Skeletal muscle tissue (tissue), 4 donors: Measurements from ENCODE around the gene CYP2A13. TPM values are rescaled to one million over a fixed set of nuclear protein-coding genes. Genes with fewer than 3 reads are reported as not detected.
"Not testable (repeated sequence)": the region's sequence is repeated elsewhere in the genome, so short reads cannot be mapped to it uniquely, and the experiment has no call there.

Experiments
- H3K27ac ChIP-seq: one replicate; pipeline ENCODE4 v1.7.0; 2013; ENCODE audit warnings: mild to moderate bottlenecking, low read depth, low read length, inconsistent platforms
- H3K27me3 ChIP-seq, 3 donors: one replicate each; pipeline ENCODE4 v1.7.0; 2013; ENCODE audit warnings: low read length in 3 of 3; ENCODE audit not compliant: control insufficient read depth in 3 of 3, insufficient read depth in 3 of 3
- H3K36me3 ChIP-seq, 3 donors: one replicate each; pipeline ENCODE4 v1.7.0; 2013; ENCODE audit warnings: low read length in 3 of 3; ENCODE audit not compliant: control insufficient read depth in 3 of 3, insufficient read depth in 3 of 3
- H3K4me1 ChIP-seq, 3 donors: one replicate each; pipeline ENCODE4 v1.7.0; 2013; ENCODE audit warnings: low read length in 3 of 3, mild to moderate bottlenecking in 3 of 3; ENCODE audit not compliant: control insufficient read depth in 3 of 3, insufficient read depth in 3 of 3
- H3K4me3 ChIP-seq, 3 donors: one replicate each; pipeline ENCODE4 v1.7.0; 2013; ENCODE audit warnings: low read length in 3 of 3
- H3K9ac ChIP-seq, 3 donors: one replicate each; pipeline ENCODE4 v1.7.0; 2013; ENCODE audit warnings: low read length in 3 of 3, mild to moderate bottlenecking in 3 of 3, moderate library complexity in 2 of 3, low read depth in 1 of 3
- H3K9me3 ChIP-seq, 3 donors: one replicate each; pipeline ENCODE4 v1.7.0; 2013; ENCODE audit warnings: low read length in 3 of 3; ENCODE audit not compliant: control insufficient read depth in 3 of 3
- total RNA-seq: library from RNA; depleted of rRNA; stranded (reverse); fragments of >200 nt; gene quantifications from one replicate; pipeline ENCODE4 v1.2.3, GENCODE V29; 2014
- donor health status: Osteomylitis.

The CYP2A13 gene
- total RNA-seq, 1 donor from 2014 or later = not detected

DNA sequence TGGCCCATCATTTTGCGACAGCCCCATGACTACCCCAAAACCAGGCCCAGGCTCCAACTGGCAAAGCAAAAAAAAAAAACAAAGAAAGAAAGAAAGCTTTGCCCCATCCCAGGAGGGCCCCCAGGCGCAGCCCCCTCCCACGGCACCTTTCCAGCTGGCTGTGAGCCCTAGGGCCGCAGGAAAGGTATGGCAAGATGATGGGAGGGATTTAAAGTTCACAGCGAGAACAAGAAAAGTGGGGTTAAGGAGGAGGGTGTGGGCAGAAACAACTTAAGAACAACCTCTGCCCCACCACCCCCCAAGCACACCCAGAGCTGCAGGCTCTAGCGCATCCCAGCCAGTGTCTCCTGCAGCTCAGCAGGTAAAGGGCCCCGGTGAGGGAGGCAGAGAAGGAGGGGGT is 25.9 kb downstream of the CYP2A13 start, which contains the start of gene CYP2F1:
CYP2F1 (plus strand) TSS at position 301 of the 400 bp plus-strand sequence. CDS start 1,757 bp downstream, outside the sequence.
- Histone ChIP-seq H3K36me3 (no peaks in the 10 kb centered on the region), H3K27ac (no peak within 1 kb of the TSS), H3K4me1 (no peaks in the 10 kb centered on the region), H3K4me3 (no peak within 1 kb of the TSS), H3K9me3 (no peaks in the 10 kb centered on the region), H3K27me3 (peaks cover 3 to 20% (median 17%) of the 10 kb centered on the region in 3 donors), H3K9ac (no peak within 1 kb of the TSS)

DNA sequence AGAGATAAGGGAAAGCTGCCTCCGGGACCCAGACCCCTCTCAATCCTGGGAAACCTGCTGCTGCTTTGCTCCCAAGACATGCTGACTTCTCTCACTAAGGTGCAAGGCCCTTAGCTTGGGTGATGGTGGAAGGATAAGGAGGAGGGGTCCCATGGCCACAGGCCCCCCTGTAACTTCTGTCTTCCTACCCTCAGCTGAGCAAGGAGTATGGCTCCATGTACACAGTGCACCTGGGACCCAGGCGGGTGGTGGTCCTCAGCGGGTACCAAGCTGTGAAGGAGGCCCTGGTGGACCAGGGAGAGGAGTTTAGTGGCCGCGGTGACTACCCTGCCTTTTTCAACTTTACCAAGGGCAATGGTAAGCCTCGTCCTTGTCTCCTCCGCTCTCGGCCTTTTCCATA is 28.0 kb downstream of the CYP2A13 start:
- Histone ChIP-seq H3K4me3 (no peak overlapping the region), H3K4me1 (no peaks in the 10 kb centered on the region), H3K9me3 (peaks cover 0 to 2% (median 0%) of the 10 kb centered on the region in 3 donors), H3K27me3 (peaks cover under 1 to 20% (median 17%) of the 10 kb centered on the region in 3 donors), H3K9ac (no peak overlapping the region), H3K36me3 (no peaks in the 10 kb centered on the region), H3K27ac (no peak overlapping the region)

GRCh38 chr19:41120929-41121911 is 33.0 kb downstream of the CYP2A13 start:
- H3K4me3 ChIP-seq, H3K9ac ChIP-seq, H3K27ac ChIP-seq, H3K4me1 ChIP-seq, H3K9me3 ChIP-seq, H3K36me3 ChIP-seq: not testable (repeated sequence)
- peaks cover 0 to 14% (median 8%) of the 10 kb centered on the region in 3 donors for H3K27me3 ChIP-seq

DNA sequence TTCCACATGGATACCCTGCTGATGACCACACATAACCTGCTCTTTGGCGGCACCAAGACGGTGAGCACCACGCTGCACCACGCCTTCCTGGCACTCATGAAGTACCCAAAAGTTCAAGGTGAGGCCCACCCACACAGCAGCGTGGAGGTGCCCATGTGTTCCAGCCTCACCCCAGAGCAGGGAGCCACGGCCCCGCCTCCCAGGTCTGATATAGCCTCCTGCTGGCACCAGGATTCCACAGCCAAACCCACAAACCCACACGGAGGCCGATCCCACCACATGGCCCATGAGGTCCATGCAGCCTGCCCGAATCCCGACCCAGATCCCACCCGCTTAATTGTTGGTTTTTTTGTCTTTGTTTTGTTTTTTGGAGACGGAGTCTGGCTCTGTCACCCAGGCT is 34.6 kb downstream of the CYP2A13 start:
- H3K27ac ChIP-seq, H3K4me3 ChIP-seq, H3K9ac ChIP-seq, H3K4me1 ChIP-seq, H3K9me3 ChIP-seq, H3K36me3 ChIP-seq, H3K27me3 ChIP-seq: not testable (repeated sequence)

GRCh38 chr19:41123716-41124294 is 35.6 kb downstream of the CYP2A13 start:
- Histone ChIP-seq H3K9ac (no peak overlapping the region), H3K4me3 (no peak overlapping the region), H3K4me1 (peaks cover 0 to 3% (median 2%) of the 10 kb centered on the region in 3 donors), H3K27ac (no peak overlapping the region), H3K27me3 (peaks cover 0 to 6% (median 5%) of the 10 kb centered on the region in 3 donors), H3K36me3 (no peaks in the 10 kb centered on the region), H3K9me3 (peaks cover 0 to 2% (median 0%) of the 10 kb centered on the region in 3 donors)

GRCh38 chr19:41126765-41127203 is 38.5 kb downstream of the CYP2A13 start:
- not testable (repeated sequence) for H3K4me3 ChIP-seq, H3K27ac ChIP-seq, H3K4me1 ChIP-seq, H3K9ac ChIP-seq, H3K9me3 ChIP-seq, H3K27me3 ChIP-seq, H3K36me3 ChIP-seq

DNA sequence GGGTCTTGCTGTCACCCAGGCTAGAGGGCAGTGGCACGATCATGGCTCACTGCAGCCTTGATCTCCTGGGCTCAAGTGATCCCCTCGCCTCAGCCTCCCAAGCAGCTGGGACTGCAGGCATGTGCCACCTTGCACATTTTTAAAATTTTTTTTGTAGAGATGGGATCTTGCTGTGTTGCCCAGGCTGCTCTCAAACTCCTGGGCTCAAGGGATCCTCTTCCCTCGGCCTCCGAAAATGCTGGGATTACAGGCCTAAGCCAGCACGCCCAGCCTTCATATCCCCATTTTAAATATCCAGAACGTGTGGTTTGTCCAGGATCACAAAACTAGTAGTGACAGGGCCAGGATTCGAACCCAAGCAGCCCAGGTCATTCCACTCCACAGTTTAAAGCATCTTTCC is 39.1 kb downstream of the CYP2A13 start:
- not testable (repeated sequence) for H3K27me3 ChIP-seq, H3K4me3 ChIP-seq, H3K4me1 ChIP-seq, H3K9me3 ChIP-seq, H3K36me3 ChIP-seq, H3K9ac ChIP-seq, H3K27ac ChIP-seq

DNA sequence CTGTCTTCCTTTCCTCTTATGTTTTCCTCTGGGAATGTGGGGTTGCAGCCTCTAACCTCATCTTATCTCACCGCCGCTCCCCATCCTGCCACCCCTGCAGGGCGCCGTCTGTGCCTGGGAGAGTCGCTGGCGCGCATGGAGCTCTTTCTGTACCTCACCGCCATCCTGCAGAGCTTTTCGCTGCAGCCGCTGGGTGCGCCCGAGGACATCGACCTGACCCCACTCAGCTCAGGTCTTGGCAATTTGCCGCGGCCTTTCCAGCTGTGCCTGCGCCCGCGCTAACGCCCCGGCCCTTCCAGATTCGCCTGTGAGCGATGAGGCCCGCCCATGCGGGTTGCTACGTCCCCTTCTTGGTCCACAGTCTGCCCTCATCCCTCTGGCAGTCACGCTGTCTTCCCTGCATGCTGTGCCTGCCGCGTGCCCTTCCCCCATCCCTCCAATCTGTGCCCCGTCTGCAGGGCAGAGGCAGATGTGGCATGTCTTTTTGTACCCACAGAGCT is 39.6 kb downstream of the CYP2A13 start:
- Histone ChIP-seq H3K9ac (peak overlapping the region in 1 of 3 donors; percentile 33), H3K4me3 (peak overlapping the region in 1 of 3 donors; percentile 13)
- H3K9me3 ChIP-seq, H3K27ac ChIP-seq, H3K36me3 ChIP-seq, H3K27me3 ChIP-seq, H3K4me1 ChIP-seq: not testable (repeated sequence)

- Histone ChIP-seq H3K27ac (no peak overlapping the region), H3K36me3 (no peaks in the 10 kb centered on the region), H3K4me1 (peaks cover 0 to 3% (median 2%) of the 10 kb centered on the region in 3 donors), H3K4me3 (no peak overlapping the region), H3K27me3 (peaks cover 0 to 11% (median 3%) of the 10 kb centered on the region in 3 donors), H3K9me3 (no peaks in the 10 kb centered on the region), H3K9ac (no peak overlapping the region)
These were observed 40.4 kb downstream of the CYP2A13 start for GRCh38 chr19:41128692-41129091.

GRCh38 chr19:41131186-41131585 is 42.9 kb downstream of the CYP2A13 start:
- H3K36me3 ChIP-seq = no peaks in the 10 kb centered on the region
- no peak overlapping the region for H3K9ac ChIP-seq

More at GRCh38 chr19:41131186-41131585, 42.9 kb downstream of the CYP2A13 start:
- Histone ChIP-seq H3K4me1 (peaks cover 0 to 3% (median 2%) of the 10 kb centered on the region in 3 donors), H3K9me3 (no peaks in the 10 kb centered on the region), H3K4me3 (no peak overlapping the region), H3K27ac (no peak overlapping the region), H3K27me3 (peaks cover under 1 to 11% (median 9%) of the 10 kb centered on the region in 3 donors)
